GM18519 (cell line): ENCODE data around the gene ARHGAP5.

Experiments used
- ATAC-seq: cut with Tn5 transposase; IDR thresholded peaks from one replicate; pipeline ENCODE4 v1.9.1; 2021; ENCODE audit warnings: mild to moderate bottlenecking, moderate library complexity; ENCODE audit not compliant: unreplicated experiment, low FRiP score

Gene ARHGAP5

DNA sequence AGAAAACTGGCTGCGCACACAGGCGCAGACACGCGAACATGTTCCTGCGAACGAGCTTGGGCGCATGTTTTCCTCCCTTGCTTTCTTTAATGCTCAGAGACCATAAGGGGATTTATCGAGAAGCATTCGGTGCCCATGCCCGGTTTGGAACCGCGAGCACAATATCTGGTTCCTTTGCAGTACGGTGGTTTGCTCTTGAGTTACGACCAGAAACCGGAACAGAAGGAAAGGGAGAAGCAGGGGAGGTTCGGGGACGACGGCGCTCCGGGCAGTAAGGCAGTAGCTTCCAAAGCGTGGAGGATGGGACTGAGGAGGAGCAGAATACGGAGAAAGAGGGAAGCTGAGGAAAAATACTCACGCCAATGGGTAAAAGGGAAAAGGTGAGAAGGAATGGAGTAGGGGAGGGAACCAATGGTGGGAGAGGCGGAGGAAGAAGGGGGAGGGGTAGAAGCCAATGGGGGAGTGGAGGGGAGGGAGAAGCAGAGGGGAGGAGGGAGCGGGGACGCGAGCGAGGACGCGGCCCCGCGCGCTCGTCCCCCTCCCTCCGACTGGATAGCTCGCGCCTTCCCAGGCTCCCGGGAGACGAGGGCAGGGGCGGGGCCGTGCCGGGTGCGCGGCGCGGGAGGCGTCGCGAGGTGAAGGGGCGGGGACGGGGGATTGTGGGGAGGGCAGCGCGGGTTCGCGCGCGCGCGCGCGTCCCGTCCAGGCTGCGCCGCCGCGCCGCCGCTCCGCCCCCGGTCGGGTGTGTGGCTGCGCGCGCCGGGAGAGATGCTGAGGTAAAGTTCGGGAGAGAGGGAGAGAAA, 625 bp upstream of the ARHGAP5 start:
- peak; percentile 38 for ATAC-seq

- ATAC-seq, result no peak
Observed at GRCh38 chr14:32078023-32078857, 1.1 kb downstream of the ARHGAP5 start.

- no peak for ATAC-seq
Observed at GRCh38 chr14:32078858-32079216, 1.7 kb downstream of the ARHGAP5 start.

DNA sequence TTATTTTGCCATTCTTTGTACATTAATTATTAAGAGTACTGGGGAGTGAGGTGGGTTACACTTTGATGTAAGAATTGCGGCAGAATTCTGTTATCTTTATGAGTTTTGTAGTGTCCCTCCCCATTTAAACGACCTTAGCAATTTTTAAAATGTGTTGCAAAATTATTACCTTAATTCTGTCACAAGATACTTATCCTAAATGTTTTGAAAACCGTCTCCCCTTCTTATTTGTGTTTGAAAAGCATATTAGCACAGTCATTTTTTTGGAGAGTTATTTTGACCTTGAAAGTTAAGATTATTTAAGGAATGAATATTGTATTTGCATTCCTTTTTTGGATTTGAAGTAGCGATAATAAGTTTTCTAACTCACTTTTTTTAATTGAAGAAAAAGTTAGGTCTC, 2.2 kb downstream of the ARHGAP5 start:
- no peak for ATAC-seq

DNA sequence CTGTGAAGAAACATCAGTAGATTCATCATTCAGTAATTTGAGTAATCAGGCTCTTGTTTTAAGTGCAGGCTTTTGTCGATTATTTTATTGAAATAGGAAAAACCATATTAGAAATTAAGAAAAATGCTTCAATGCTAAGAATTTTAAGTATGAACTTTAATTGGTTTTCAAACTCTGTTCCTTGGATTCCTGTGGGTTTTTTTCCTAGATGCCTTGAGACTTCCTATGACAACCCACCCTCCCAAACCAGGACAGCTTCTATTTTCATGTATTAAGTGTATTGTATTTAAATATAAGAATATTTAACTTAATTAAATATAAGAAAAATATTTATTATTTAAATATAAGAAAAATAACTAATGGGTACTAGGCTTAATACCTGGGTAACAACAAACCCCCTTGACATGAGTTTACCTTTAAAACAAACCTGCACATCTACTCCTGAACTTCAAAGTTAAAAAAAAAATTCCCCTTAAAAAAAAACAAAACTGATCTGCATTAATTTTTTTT, 3.0 kb downstream of the ARHGAP5 start:
- ATAC-seq, result no peak

GRCh38 chr14:32081901-32082300, 4.8 kb downstream of the ARHGAP5 start:
- no peak for ATAC-seq

- no peak for ATAC-seq
Observed at GRCh38 chr14:32083315-32083624, 6.2 kb downstream of the ARHGAP5 start.

DNA sequence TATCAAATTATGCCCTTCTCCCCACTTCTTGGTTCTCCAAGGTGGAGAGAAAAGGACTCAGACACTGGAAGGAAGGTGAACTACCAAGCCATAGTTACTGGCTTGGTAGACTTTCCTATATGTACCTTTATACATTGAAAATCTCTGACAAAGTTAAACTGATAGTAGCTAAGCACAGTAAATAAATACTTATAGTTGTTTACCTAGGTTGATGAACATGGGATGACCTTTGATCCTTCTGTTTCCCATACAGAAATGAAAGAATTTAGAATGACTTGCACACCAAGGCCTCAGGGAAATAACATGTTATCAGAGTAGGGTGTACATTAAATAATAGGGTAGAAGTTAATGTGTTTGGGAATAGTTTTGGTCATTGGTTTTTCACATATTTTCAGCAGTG, 6.7 kb downstream of the ARHGAP5 start:
- no peak for ATAC-seq

DNA sequence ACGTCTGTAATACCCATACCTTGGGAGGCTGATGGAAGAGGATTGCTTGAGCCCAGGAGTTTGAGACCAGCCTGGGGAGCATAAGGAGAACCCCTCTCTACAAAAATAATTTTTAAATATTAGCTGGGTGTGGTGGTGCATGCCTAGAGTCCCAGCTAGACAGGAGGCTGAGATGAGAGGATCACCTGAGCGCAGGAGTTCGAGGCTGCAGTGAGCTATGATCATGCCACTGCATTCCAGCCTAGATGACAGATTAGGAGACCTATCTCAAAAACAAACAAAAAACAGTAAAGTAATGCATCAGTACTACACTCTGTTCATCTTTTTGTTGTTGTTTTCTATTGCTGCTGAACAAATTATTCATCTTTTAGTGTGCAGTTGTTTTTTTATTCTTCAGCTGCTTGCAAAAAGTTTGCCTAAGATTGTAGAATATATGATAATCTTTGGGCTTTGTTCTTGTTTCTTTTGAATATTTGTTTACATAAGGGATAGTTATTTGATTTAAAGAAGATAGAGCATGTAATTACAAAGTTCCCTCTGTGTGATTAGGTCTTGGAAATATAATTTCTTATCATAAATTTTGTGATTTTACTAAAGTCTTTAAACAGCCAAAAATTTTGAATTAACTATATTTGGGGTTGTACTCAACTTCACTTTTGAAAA, 8.2 kb downstream of the ARHGAP5 start:
- no peak for ATAC-seq

DNA sequence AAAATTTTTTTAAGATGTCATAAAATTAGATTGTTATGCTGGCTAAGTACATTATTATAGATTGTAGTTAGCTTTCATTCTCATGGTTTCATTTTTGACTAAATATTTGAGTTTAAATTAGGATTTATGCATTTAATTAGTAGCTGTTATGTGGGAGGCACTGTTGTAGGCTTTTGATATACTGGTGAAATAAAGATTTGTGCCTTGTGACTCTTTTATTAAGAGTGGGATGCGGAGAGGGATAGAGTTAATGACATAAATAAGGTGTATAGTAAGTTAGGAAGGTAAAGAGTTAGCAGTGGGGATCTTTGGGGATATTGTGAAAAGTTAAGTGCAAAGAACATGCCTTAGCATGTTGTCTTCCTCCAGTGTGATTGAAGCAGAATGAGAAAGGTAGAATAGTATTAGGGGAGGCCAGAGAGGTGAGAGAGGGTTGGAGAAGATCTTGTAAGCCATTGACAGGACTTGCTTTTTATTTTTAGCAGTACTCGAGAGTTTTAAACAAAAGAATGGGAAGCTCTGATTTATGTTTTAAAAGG, 8.8 kb downstream of the ARHGAP5 start:
- no peak for ATAC-seq

GRCh38 chr14:32087173-32087861, 10.2 kb downstream of the ARHGAP5 start:
- no peak for ATAC-seq

GRCh38 chr14:32087907-32088306, 10.8 kb downstream of the ARHGAP5 start:
- no peak for ATAC-seq

GRCh38 chr14:32090686-32091085, 13.6 kb downstream of the ARHGAP5 start:
- no peak for ATAC-seq

DNA sequence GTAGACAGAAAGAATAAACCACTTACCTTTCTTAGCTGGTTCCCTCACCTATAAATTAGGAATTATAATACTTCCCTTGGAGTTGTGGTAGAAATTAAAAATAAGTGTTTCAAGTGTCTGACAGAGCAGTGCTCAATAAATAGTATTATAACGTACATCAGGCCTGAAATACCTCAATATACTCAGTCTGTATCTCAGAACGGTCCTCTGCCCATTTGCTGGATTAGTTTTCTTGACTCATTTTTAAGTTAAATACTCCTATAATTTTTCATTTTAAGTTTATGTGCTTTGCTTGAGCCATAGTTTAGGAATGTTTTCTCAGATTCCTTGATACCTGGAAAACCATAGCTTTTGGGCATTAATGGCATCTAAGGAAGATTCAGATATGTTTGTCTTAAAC, 22.4 kb downstream of the ARHGAP5 start:
- ATAC-seq, result no peak

- ATAC-seq, result no peak
Observed at GRCh38 chr14:32100175-32100574, 23.1 kb downstream of the ARHGAP5 start.

GRCh38 chr14:32102152-32102787, 25.2 kb downstream of the ARHGAP5 start:
- ATAC-seq, result peak; percentile 81

DNA sequence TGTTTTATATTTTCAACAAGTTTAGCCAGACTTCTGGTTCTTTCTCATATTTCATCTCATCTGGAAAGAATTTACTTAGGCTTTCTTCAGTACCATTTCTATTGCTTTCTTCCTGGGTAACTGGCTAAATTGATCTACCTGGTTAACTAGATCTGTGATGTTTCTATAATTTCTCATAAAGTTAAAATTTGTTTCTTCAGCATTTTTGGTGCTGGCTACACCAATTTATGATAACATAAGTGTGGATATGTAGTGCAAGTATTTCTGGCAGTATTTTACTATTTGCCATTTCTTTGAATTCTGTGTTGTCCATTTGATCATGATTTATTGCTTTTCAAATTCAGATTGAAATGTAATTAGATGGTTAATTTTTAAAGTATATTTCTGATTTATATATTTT, 25.9 kb downstream of the ARHGAP5 start:
- ATAC-seq, result no peak

DNA sequence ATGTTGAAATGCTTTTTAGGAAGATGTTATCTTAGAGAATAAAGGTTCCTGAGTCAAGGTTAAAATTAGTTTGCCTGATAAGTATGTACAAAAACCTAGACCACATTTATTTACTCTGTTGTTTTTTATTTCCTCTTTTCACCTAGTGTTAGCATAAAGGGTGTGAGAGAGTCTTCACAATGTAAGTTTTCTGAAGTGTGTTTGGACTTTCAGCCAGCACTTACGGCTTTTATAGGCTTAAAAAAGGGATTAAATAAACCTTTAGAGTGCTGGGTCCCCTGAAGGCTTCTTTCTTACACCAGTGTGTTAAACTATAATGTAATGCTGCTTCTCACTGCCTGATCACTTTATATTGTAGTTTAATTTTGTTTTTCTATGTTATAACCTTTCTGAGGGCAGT, 27.2 kb downstream of the ARHGAP5 start:
- no peak for ATAC-seq

DNA sequence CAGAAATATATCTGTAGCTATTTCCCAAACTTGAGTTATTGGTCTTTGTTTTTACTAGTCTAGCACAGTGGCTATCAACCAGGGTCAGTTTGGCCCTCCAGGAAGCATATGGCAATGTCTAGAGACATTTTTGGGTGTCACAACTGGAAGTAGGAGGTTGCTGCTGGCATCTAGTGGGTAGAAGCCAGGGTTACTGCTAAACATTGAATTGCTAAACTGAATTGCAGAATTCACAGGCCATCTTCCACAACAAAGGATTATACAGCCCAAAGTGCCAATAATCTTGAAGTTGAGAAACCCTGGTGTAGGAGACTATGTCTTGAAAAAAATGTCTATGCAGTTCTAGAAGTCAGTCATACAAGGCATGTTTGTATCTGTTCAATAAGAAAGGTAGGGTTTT, 27.7 kb downstream of the ARHGAP5 start:
- no peak for ATAC-seq
